Measurements from ENCODE around the gene HRAS. TPM values are rescaled to one million over a fixed set of nuclear protein-coding genes. Genes with fewer than 3 reads are reported as not detected.
A peak's percentile ranks its signal among the peaks of the same experiment; 100 is the strongest.

HRAS gene
- total and polyA plus RNA-seq, 2 of the 13 experiments (the other 11 are each of a cell fraction or from before 2014, with no cell fraction given) = 32.9 to 50.0 TPM

- TF ChIP-seq ARID2 (CRISPR knock-in tag; IDR thresholded peaks at IDR 0.05; ENCODE audit: borderline replicate concordance) = no peak
- TF ChIP-seq RFXAP (CRISPR knock-in tag; IDR thresholded peaks at IDR 0.05; ENCODE audit: borderline replicate concordance) = no peak
- no peak; the same call in 1 of the 2 replicates for TF ChIP-seq DRAP1 (CRISPR knock-in tag; IDR thresholded peaks at IDR 0.05)
- TF ChIP-seq ZNF431 (CRISPR knock-in tag; IDR thresholded peaks at IDR 0.05; ENCODE audit: borderline replicate concordance, low read depth) = no peak
- TF ChIP-seq MZF1 (CRISPR knock-in tag; IDR thresholded peaks at IDR 0.05; ENCODE audit: borderline replicate concordance) = no peak
- no peak; the same call in 1 of the 2 replicates for TF ChIP-seq IKZF5 (CRISPR knock-in tag; IDR thresholded peaks at IDR 0.05)
- no peak for TF ChIP-seq HES4 (CRISPR knock-in tag; IDR thresholded peaks at IDR 0.05; ENCODE audit: borderline replicate concordance)
- peak; percentile 42 to 43; a peak in 2 of 4 replicates for TF ChIP-seq MAFK (conservative IDR thresholded peaks at IDR 0.05 in 1 of 2, IDR thresholded peaks at IDR 0.05 in 1 of 2; ENCODE audit: low read length in 2 of 2)
- TF ChIP-seq ZNF281 (CRISPR knock-in tag; IDR thresholded peaks at IDR 0.05; ENCODE audit: borderline replicate concordance) = no peak
- TF ChIP-seq ZSCAN29 (CRISPR knock-in tag; conservative IDR thresholded peaks at IDR 0.05) = no peak
- 0 out of 2 replicates have a peak, but pooled peaks have one; percentile 4 for TF ChIP-seq ZNF572 (CRISPR knock-in tag; IDR thresholded peaks at IDR 0.05)
- no peak for TF ChIP-seq ZNF605 (CRISPR knock-in tag; IDR thresholded peaks at IDR 0.05)
- TF ChIP-seq HNRNPH1 (optimal IDR thresholded peaks at IDR 0.05; ENCODE audit: low read depth, low read length) = no peak
- no peak for TF ChIP-seq HMGA1 (CRISPR knock-in tag; conservative IDR thresholded peaks at IDR 0.05)
- 0 out of 2 replicates have a peak, but pooled peaks have one; percentile 8 for TF ChIP-seq ARID4A (CRISPR knock-in tag; IDR thresholded peaks at IDR 0.05; ENCODE audit: borderline replicate concordance)
- no peak for TF ChIP-seq SPEN (CRISPR knock-in tag; IDR thresholded peaks at IDR 0.05; ENCODE audit: low read depth)
- peak; percentile 4; the same call in 1 of the 2 replicates for TF ChIP-seq FOXC1 (CRISPR knock-in tag; IDR thresholded peaks at IDR 0.05; ENCODE audit: borderline replicate concordance)
- TF ChIP-seq KDM2A (CRISPR knock-in tag; IDR thresholded peaks at IDR 0.05; ENCODE audit: borderline replicate concordance, low read depth) = peak; percentile 16; the same call in 1 of the 2 replicates
- no peak for TF ChIP-seq ZNF274 (CRISPR knock-in tag; IDR thresholded peaks at IDR 0.05)
- peak; percentile 11; the same call in 1 of the 2 replicates for TF ChIP-seq NCOA1 (CRISPR knock-in tag; IDR thresholded peaks at IDR 0.05)
These were observed 2.5 kb upstream of the HRAS start (continued) for GRCh38 chr11:537622-538430.
